K562 (cell line): Measurements from ENCODE around the gene RUNX3. TPM values are rescaled to one million over a fixed set of nuclear protein-coding genes. Genes with fewer than 3 reads are reported as not detected.
A peak's percentile ranks its signal among the peaks of the same experiment; 100 is the strongest.

Source experiments
- ATAC-seq: fragments of 200-7000 bp; cut with Tn5 transposase; 3 replicates; pipeline ENCODE4 v1.9.1; 2020; ENCODE audit warnings: moderate library complexity
- BruUV-seq: library from RNA; stranded (reverse); fragments of 400-500 nt; replicated peaks from 2 replicates; lab custom pipeline; 2021; lab: Mats Ljungman, UMichigan
- CTCF ChIA-PET: fragments of 300-600 bp; formaldehyde crosslinking; extraction: SDS; loops from one replicate; lab custom pipeline; 2021; ENCODE audit warnings: low intra/inter-chr PET ratio; lab: Yijun Ruan, JAX
- POLR2A ChIA-PET: fragments of 300-600, 350-650 bp; sonication (Branson Sonifier 250); formaldehyde crosslinking; extraction: SDS; loops from one replicate; lab custom pipeline; 2021; ENCODE audit warnings: antibody characterized with exemption, inconsistent platforms; lab: Yijun Ruan, JAX
- DNase-seq, 4 experiments: peaks; one replicate each; pipeline versions ENCODE4 v3.0.0 to v3.0.0-alpha.2; 2011 to 2018; ENCODE audit warnings: low spot score in 3 of 4, mixed read lengths in 3 of 4; ENCODE audit errors: extremely low read depth in 1 of 4
- FAIRE-seq: peaks from 2 replicates; lab custom pipeline; 2011; peaks lifted over from hg19 to GRCh38; lab: Jason Lieb, UNC
- H2AFZ ChIP-seq: 2 replicates; pipeline ENCODE4 v1.6.0; 2011; ENCODE audit warnings: low read depth, low read length, control low read depth, inconsistent platforms
- H3K27ac ChIP-seq: fragments of 200-600 bp; 3 replicates; pipeline ENCODE4 v1.8.0; 2011; ENCODE audit warnings: low read depth, mild to moderate bottlenecking, control low read depth, inconsistent platforms, low read length, moderate library complexity, mixed read lengths; ENCODE audit errors: extremely low read depth
- H3K27me3 ChIP-seq, 2 experiments: fragments of 300-600 bp in 1 of 2; 2 replicates in 1 of 2; 3 replicates in 1 of 2; pipeline versions ENCODE4 v1.6.0 to v1.8.0; 2011; ENCODE audit warnings: inconsistent platforms in 2 of 2, low read length in 2 of 2, mild to moderate bottlenecking in 1 of 2, mixed read lengths in 1 of 2, moderate library complexity in 1 of 2; ENCODE audit not compliant: control insufficient read depth in 2 of 2, insufficient read depth in 2 of 2
- H3K36me3 ChIP-seq: fragments of 300-600 bp; 3 replicates; pipeline ENCODE4 v1.8.0; 2011; ENCODE audit warnings: mild to moderate bottlenecking, low read length, inconsistent platforms; ENCODE audit not compliant: control insufficient read depth, insufficient read depth
- H3K4me1 ChIP-seq, 2 experiments: fragments of 200-600 bp in 1 of 2; replicated peaks in 1 of 2; 2 replicates in 1 of 2; 3 replicates in 1 of 2; pipeline versions ENCODE4 v1.5.1 to v1.8.0; 2011; ENCODE audit warnings: inconsistent platforms in 2 of 2, low read length in 2 of 2, mild to moderate bottlenecking in 1 of 2, mixed read lengths in 1 of 2, moderate library complexity in 1 of 2; ENCODE audit not compliant: control insufficient read depth in 2 of 2, insufficient read depth in 2 of 2
- H3K4me2 ChIP-seq: 2 replicates; pipeline ENCODE4 v1.6.1; 2011; ENCODE audit warnings: low read length, control low read depth, inconsistent platforms, mixed read lengths; ENCODE audit not compliant: insufficient read depth
- H3K4me3 ChIP-seq: fragments of 200-600 bp; sonication (generic), shearing (Covaris generic); 2 replicates; pipeline ENCODE4 v1.5.1; 2016; ENCODE audit warnings: control low read depth, inconsistent platforms
- H3K79me2 ChIP-seq: fragments of 200-600 bp; 3 replicates; pipeline ENCODE4 v1.8.0; 2011; ENCODE audit warnings: low read length, inconsistent platforms; ENCODE audit not compliant: control insufficient read depth, insufficient read depth
- H3K9ac ChIP-seq, 2 experiments: 2 replicates each; pipeline versions ENCODE4 v1.6.0 to v1.6.1; 2011; ENCODE audit warnings: low read depth in 2 of 2, low read length in 2 of 2, control low read depth in 1 of 2, inconsistent platforms in 1 of 2, mild to moderate bottlenecking in 1 of 2, mixed read lengths in 1 of 2; ENCODE audit not compliant: insufficient read depth in 1 of 2
- H3K9me1 ChIP-seq: one replicate; pipeline ENCODE4 v1.6.0; 2011; ENCODE audit warnings: inconsistent platforms, mild to moderate bottlenecking, low read length, moderate library complexity; ENCODE audit not compliant: control insufficient read depth, insufficient read depth
- H3K9me3 ChIP-seq: replicated peaks from 2 replicates; pipeline ENCODE4 v1.5.1; 2011; ENCODE audit warnings: low read depth, low read length, inconsistent platforms; ENCODE audit not compliant: control insufficient read depth, insufficient read depth
- H4K20me1 ChIP-seq: replicated peaks from 2 replicates; pipeline ENCODE4 v1.6.1; 2011; ENCODE audit warnings: low read length, inconsistent platforms, mixed read lengths; ENCODE audit not compliant: control insufficient read depth, insufficient read depth
- CBFA2T2 ChIP-seq: fragments of 450-650 bp; conservative IDR thresholded peaks from 2 replicates; pipeline ENCODE4 v1.6.1; 2017; ENCODE audit warnings: mild to moderate bottlenecking
- DPF2 ChIP-seq: fragments of 450-650 bp; IDR thresholded peaks from 2 replicates; pipeline ENCODE4 v1.6.1; 2016
- ETS1 ChIP-seq: conservative IDR thresholded peaks from 2 replicates; pipeline ENCODE4 v1.6.1; 2011; ENCODE audit warnings: low read depth, mild to moderate bottlenecking, low read length; ENCODE audit not compliant: control insufficient read depth
- RBM25 ChIP-seq: fragments of 200-400 bp; formaldehyde crosslinking; IDR thresholded peaks from 2 replicates; pipeline ENCODE4 v1.6.1; 2018; ENCODE audit warnings: low read length, low read depth, moderate library complexity; ENCODE audit not compliant: severe bottlenecking
- ZBTB49 ChIP-seq: sonication (generic); formaldehyde crosslinking; IDR thresholded peaks from 2 replicates; pipeline ENCODE4 v1.8.0; 2022; ENCODE audit warnings: missing genetic modification reagents, mild to moderate bottlenecking, borderline replicate concordance
- ZNF780A ChIP-seq: fragments of 250-450 bp; sonication (Bioruptor Pico); IDR thresholded peaks from 2 replicates; pipeline ENCODE4 v1.5.0; 2021; ENCODE audit warnings: mild to moderate bottlenecking
- WGBS: fragments of 100-300 bp; shearing (Covaris generic); methylation state at CpG from one replicate; pipeline ENCODE4 v1.1.6; 2016; ENCODE audit warnings: low coverage, mixed read lengths; ENCODE audit not compliant: insufficient coverage; ENCODE audit errors: missing lambda C conversion rate; 5-methylcytosine and 5-hydroxymethylcytosine counted together
- in situ Hi-C: fragments of 300-500 bp; cut with MboI; formaldehyde crosslinking; loops from 4 replicates; pipeline ENCODE4 v1.15.0; 2018; ENCODE audit warnings: inconsistent platforms, mixed read lengths
- intact Hi-C: fragments of 100-400 bp; cut with micrococcal nuclease; formaldehyde crosslinking; loops from 2 replicates; pipeline ENCODE4 v1.14.2; 2022
- polyA plus RNA-seq, 8 experiments: library from polyadenylated mRNA; depleted of rRNA in 4 of 8; stranded (reverse) in 5 of 8; unstranded in 3 of 8; fragments of >200 nt; fragmentation: Nextera tagmentation in 2 of 8; fragmentation: Illumina TruSeq in 1 of 8; extraction: Ambion mirVana in 2 of 8; extraction: Trizol in 1 of 8; gene quantifications; 2 replicates each; pipeline versions ENCODE4 v1.2.1 to v1.2.3, GENCODE V29; 2011 to 2014; ENCODE audit warnings: inconsistent platforms in 1 of 8, missing spikeins in 1 of 8
- total RNA-seq, 7 experiments: library from RNA; depleted of rRNA in 6 of 7; stranded (reverse); fragments of >200 nt in 6 of 7; fragmentation: Illumina TruSeq in 2 of 7; extraction: Trizol in 2 of 7; gene quantifications; 2 replicates each; pipeline versions ENCODE4 v1.2.1 to v1.2.3, GENCODE V29; 2011 to 2021; ENCODE audit warnings: low replicate concordance in 1 of 7
- TF ChIP-seq, protein P1 (sequence below): fragments of 250-450 bp; sonication (Bioruptor Pico); IDR thresholded peaks from 2 replicates; pipeline ENCODE4 v1.6.1; 2021; ENCODE audit warnings: mild to moderate bottlenecking
- TF ChIP-seq, protein P2 (sequence below): sonication (generic); formaldehyde crosslinking; IDR thresholded peaks from 2 replicates; pipeline ENCODE4 v1.8.1; 2023; ENCODE audit warnings: mild to moderate bottlenecking, missing genetic modification reagents
- TF ChIP-seq, protein P3 (sequence below), 2 experiments: fragments of 450-650 bp in 1 of 2; sonication (generic) in 1 of 2; formaldehyde crosslinking; conservative IDR thresholded peaks; 2 replicates each; pipeline versions ENCODE4 v1.4.0 to v1.8.1; 2020 to 2022; ENCODE audit warnings: mild to moderate bottlenecking in 1 of 2, missing genetic modification reagents in 1 of 2
- TF ChIP-seq, protein P4 (sequence below): fragments of 200-800 bp; sonication (Bioruptor generic); IDR thresholded peaks from 2 replicates; pipeline ENCODE4 v1.6.1; 2017; ENCODE audit warnings: missing genetic modification characterization, missing compliant biosample characterization

Gene RUNX3
- total and polyA plus RNA-seq, 9 of the 15 experiments (the other 6 are each of a cell fraction or from before 2014, with no cell fraction given), result 0.01 to 0.64 (median 0.09) TPM

- no peak overlapping the region for H3K4me2 ChIP-seq
- intact Hi-C loops, result no loop called here
- H3K79me2 ChIP-seq, result no peaks in the 10 kb centered on the region
- FAIRE-seq, result no peak
- no peaks in the 10 kb centered on the region for H3K36me3 ChIP-seq
- H3K4me3 ChIP-seq, result no peak overlapping the region
- H3K27me3 ChIP-seq, result peaks cover 68 to 85% of the 10 kb centered on the region in 2 experiments
- no peak for DNase-seq
- in situ Hi-C loops, result no loop called here
- no peak overlapping the region for H3K9ac ChIP-seq
- no TSS peak for BruUV-seq
- POLR2A ChIA-PET, result interaction anchor here (0.6 to 1.5 kb wide), 4 partner anchors 10 to 101 kb away, joined by 3 to 4 read pairs (median 3); no protein-coding TSS in a partner anchor
- WGBS, result 1% methylated on average over 10 of the region's 10 CpGs
- no peak overlapping the region for H3K27ac ChIP-seq
- no peaks in the 10 kb centered on the region for H3K9me3 ChIP-seq
- no peak for ATAC-seq
- H4K20me1 ChIP-seq, result no peaks in the 10 kb centered on the region; the same call in 1 of the 2 replicates
- CTCF ChIA-PET, result no interaction called here
- H3K4me1 ChIP-seq, result peaks cover 0 to 15% of the 10 kb centered on the region in 2 experiments; a peak in 2 of 5 replicates
- H3K9me1 ChIP-seq, result no peaks in the 10 kb centered on the region
- H2AFZ ChIP-seq, result no peak overlapping the region
- no peak for TF ChIP-seq DPF2
- TF ChIP-seq, protein P1, sequence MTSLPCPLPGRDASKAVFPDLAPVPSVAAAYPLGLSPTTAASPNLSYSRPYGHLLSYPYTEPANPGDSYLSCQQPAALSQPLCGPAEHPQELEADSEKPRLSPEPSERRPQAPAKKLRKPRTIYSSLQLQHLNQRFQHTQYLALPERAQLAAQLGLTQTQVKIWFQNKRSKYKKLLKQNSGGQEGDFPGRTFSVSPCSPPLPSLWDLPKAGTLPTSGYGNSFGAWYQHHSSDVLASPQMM (CRISPR knock-in tag), result no peak
- TF ChIP-seq ZNF780A (CRISPR knock-in tag), result no peak
- TF ChIP-seq, protein P2, sequence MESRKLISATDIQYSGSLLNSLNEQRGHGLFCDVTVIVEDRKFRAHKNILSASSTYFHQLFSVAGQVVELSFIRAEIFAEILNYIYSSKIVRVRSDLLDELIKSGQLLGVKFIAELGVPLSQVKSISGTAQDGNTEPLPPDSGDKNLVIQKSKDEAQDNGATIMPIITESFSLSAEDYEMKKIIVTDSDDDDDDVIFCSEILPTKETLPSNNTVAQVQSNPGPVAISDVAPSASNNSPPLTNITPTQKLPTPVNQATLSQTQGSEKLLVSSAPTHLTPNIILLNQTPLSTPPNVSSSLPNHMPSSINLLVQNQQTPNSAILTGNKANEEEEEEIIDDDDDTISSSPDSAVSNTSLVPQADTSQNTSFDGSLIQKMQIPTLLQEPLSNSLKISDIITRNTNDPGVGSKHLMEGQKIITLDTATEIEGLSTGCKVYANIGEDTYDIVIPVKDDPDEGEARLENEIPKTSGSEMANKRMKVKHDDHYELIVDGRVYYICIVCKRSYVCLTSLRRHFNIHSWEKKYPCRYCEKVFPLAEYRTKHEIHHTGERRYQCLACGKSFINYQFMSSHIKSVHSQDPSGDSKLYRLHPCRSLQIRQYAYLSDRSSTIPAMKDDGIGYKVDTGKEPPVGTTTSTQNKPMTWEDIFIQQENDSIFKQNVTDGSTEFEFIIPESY, result no peak
- TF ChIP-seq, protein P3, sequence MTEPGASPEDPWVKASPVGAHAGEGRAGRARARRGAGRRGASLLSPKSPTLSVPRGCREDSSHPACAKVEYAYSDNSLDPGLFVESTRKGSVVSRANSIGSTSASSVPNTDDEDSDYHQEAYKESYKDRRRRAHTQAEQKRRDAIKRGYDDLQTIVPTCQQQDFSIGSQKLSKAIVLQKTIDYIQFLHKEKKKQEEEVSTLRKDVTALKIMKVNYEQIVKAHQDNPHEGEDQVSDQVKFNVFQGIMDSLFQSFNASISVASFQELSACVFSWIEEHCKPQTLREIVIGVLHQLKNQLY (CRISPR knock-in tag; conservative IDR thresholded peaks at IDR 0.05), result no peak
- TF ChIP-seq RBM25, result peak; percentile 46
- no peak for TF ChIP-seq ZBTB49 (CRISPR knock-in tag)
- TF ChIP-seq ETS1, result no peak
- no peak for TF ChIP-seq CBFA2T2
- TF ChIP-seq, protein P4, sequence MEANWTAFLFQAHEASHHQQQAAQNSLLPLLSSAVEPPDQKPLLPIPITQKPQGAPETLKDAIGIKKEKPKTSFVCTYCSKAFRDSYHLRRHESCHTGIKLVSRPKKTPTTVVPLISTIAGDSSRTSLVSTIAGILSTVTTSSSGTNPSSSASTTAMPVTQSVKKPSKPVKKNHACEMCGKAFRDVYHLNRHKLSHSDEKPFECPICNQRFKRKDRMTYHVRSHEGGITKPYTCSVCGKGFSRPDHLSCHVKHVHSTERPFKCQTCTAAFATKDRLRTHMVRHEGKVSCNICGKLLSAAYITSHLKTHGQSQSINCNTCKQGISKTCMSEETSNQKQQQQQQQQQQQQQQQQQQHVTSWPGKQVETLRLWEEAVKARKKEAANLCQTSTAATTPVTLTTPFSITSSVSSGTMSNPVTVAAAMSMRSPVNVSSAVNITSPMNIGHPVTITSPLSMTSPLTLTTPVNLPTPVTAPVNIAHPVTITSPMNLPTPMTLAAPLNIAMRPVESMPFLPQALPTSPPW, result peak; percentile 62
Measured at GRCh38 chr1:24925082-24925779, 4.8 kb downstream of the RUNX3 start.
